Endodermal cell (in vitro differentiated cells): Measurements from ENCODE around the gene SMAD3. TPM values are rescaled to one million over a fixed set of nuclear protein-coding genes. Genes with fewer than 3 reads are reported as not detected.

Experiments
- DNase-seq: peaks from one replicate; pipeline ENCODE4 v3.0.0-alpha.2; 2017
- H3K27ac ChIP-seq: 2 replicates; pipeline ENCODE4 v1.5.1; 2013; ENCODE audit warnings: mild to moderate bottlenecking, low read depth, low read length, moderate library complexity
- H3K27me3 ChIP-seq: 2 replicates; pipeline ENCODE4 v1.6.1; 2013; ENCODE audit warnings: mild to moderate bottlenecking, low read length, moderate library complexity; ENCODE audit not compliant: insufficient read depth, control insufficient read depth, poor library complexity, severe bottlenecking
- H3K36me3 ChIP-seq: 2 replicates; pipeline ENCODE4 v1.7.0; 2013; ENCODE audit warnings: mild to moderate bottlenecking, low read length, moderate library complexity; ENCODE audit not compliant: control insufficient read depth, insufficient read depth
- H3K4me1 ChIP-seq: one replicate; pipeline ENCODE4 v1.7.0; 2013; ENCODE audit warnings: low read length; ENCODE audit not compliant: control insufficient read depth, insufficient read depth
- H3K4me3 ChIP-seq: 2 replicates; pipeline ENCODE4 v1.5.1; 2013; ENCODE audit warnings: mild to moderate bottlenecking, low read length, moderate library complexity
- H3K9ac ChIP-seq: 2 replicates; pipeline ENCODE4 v1.6.1; 2013; ENCODE audit warnings: mild to moderate bottlenecking, low read length, moderate library complexity; ENCODE audit not compliant: poor library complexity, severe bottlenecking; ENCODE audit errors: extremely low read depth
- H3K9me3 ChIP-seq: 2 replicates; pipeline ENCODE4 v1.6.1; 2013; ENCODE audit warnings: mild to moderate bottlenecking, low read length, moderate library complexity; ENCODE audit not compliant: control insufficient read depth
- H3K27ac Mint-ChIP-seq: 2 replicates; pipeline ENCODE4 v1.8.0; 2020; ENCODE audit warnings: mixed read lengths
- H3K27me3 Mint-ChIP-seq: 2 replicates; pipeline ENCODE4 v1.8.0; 2021; ENCODE audit warnings: mild to moderate bottlenecking, mixed read lengths; ENCODE audit not compliant: insufficient read depth
- H3K36me3 Mint-ChIP-seq: 2 replicates; pipeline ENCODE4 v1.8.0; 2020; ENCODE audit warnings: low read depth, mixed read lengths
- H3K4me1 Mint-ChIP-seq: 2 replicates; pipeline ENCODE4 v1.8.0; 2020; ENCODE audit warnings: mixed read lengths
- H3K4me3 Mint-ChIP-seq: 2 replicates; pipeline ENCODE4 v1.8.0; 2020; ENCODE audit warnings: mild to moderate bottlenecking, moderate library complexity, mixed read lengths
- H3K9me3 Mint-ChIP-seq: 2 replicates; pipeline ENCODE4 v1.8.0; 2020; ENCODE audit warnings: mild to moderate bottlenecking, mixed read lengths
- WGBS, 2 experiments: methylation state at CpG; one replicate each; pipeline versions ENCODE4 v1.1.5 to v1.1.7; 2013; ENCODE audit warnings: missing lambda C conversion rate in 2 of 2, mixed read lengths in 1 of 2; ENCODE audit not compliant: insufficient coverage in 1 of 2, insufficient read length in 1 of 2; 5-methylcytosine and 5-hydroxymethylcytosine counted together
- total RNA-seq, 2 donors: library from RNA; stranded (reverse); fragmentation: NEBNext Ultra II Directional in 1 of 2; extraction: Animal tissue kit (Norgen Biotek cat#: 25700) in 1 of 2; gene quantifications; 2 replicates in 1 of 2; 3 replicates in 1 of 2; pipeline ENCODE4 v1.2.1, GENCODE V29; 2021
- TF ChIP-seq, protein P1 (sequence below): fragments of 200-600 bp; sonication (generic); conservative IDR thresholded peaks from 2 replicates; pipeline ENCODE4 v1.5.0; 2021; ENCODE audit warnings: antibody characterized with exemption, mild to moderate bottlenecking

Gene SMAD3
- total RNA-seq, 2 donors from 2014 or later, result 7.8 to 9.6 TPM

DNA sequence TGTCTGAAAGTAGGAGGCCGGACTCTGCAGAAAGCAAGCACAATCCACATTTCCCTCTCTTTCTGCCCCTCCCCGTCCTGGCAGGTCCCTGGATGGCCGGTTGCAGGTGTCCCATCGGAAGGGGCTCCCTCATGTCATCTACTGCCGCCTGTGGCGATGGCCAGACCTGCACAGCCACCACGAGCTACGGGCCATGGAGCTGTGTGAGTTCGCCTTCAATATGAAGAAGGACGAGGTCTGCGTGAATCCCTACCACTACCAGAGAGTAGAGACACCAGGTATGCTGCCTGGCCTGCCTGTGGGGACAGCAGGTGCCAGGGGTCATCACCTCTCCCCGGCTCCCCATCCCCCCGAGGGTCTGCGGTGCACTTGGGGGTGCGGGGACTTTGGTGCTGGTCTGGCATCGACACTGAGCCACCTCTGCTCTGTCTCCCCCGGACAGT is 99.4 kb downstream of the SMAD3 start:
- peaks cover 17% of the 10 kb centered on the region for H3K36me3 Mint-ChIP-seq
- Histone ChIP-seq H3K4me3 (no peak overlapping the region), H3K36me3 (peaks cover 44% of the 10 kb centered on the region), H3K9ac (no peak overlapping the region), H3K4me1 (peaks cover 16% of the 10 kb centered on the region), H3K9me3 (no peaks in the 10 kb centered on the region), H3K27me3 (peaks cover 10% of the 10 kb centered on the region), H3K27ac (peak overlapping the region; percentile 70)
- peak overlapping the region; percentile 46 for H3K27ac Mint-ChIP-seq
- peak; percentile 93 for DNase-seq
- H3K27me3 Mint-ChIP-seq, result peaks cover 81% of the 10 kb centered on the region
- TF ChIP-seq, protein P1, sequence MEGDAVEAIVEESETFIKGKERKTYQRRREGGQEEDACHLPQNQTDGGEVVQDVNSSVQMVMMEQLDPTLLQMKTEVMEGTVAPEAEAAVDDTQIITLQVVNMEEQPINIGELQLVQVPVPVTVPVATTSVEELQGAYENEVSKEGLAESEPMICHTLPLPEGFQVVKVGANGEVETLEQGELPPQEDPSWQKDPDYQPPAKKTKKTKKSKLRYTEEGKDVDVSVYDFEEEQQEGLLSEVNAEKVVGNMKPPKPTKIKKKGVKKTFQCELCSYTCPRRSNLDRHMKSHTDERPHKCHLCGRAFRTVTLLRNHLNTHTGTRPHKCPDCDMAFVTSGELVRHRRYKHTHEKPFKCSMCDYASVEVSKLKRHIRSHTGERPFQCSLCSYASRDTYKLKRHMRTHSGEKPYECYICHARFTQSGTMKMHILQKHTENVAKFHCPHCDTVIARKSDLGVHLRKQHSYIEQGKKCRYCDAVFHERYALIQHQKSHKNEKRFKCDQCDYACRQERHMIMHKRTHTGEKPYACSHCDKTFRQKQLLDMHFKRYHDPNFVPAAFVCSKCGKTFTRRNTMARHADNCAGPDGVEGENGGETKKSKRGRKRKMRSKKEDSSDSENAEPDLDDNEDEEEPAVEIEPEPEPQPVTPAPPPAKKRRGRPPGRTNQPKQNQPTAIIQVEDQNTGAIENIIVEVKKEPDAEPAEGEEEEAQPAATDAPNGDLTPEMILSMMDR, result peak; percentile 76
- H3K4me1 Mint-ChIP-seq, result peaks cover 20% of the 10 kb centered on the region
- H3K4me3 Mint-ChIP-seq, result peak overlapping the region; percentile 30
- H3K9me3 Mint-ChIP-seq, result no peaks in the 10 kb centered on the region
- WGBS, 2 experiments, result 51 to 53% methylated on average over 9 to 17 of the region's 17 CpGs

DNA sequence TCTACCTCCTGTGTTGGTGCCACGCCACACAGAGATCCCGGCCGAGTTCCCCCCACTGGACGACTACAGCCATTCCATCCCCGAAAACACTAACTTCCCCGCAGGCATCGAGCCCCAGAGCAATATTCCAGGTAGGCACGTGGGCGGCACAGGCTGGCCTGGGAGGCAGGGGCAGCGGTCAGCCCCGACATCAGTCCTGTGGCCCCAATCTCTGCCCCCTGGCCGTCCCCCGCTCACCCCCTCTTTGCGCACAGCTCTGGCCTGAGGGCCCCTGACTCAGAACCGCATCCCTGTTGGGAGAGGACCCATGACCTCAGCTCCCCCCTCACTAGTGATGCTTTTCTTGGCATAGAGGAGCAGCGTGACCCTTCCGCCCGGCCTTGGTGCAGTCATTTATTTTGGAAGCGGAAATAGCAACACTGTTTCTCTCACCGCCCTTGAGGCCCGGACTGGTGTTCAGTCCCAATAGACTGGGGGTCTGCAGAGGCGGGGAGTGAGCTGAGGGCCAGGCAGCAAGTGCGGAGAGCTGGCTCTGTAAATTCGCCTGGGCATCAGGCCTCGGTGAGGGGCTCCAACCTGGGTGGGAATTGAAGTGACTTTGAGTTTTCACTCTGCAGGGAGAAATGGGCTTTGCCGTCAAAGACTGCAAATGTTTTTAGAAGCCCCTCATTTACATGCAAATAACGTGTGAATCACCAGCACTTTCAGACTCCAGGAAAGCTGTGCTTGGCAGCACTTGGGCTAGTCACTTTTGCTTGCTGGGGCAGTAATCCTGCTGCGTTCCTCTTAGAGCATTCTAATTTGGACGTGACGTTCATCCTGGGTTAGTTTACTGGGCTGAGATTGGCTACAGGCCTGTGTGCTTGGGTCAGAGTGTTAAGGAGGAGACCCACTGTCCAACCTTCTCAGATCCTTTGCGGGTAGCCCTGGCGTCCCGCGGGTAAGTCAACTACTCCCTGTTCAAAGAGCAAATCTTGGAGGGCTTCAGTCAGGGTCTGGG is 100.2 kb downstream of the SMAD3 start:
- Histone ChIP-seq H3K4me3 (no peak overlapping the region), H3K27me3 (peaks cover 10% of the 10 kb centered on the region), H3K9ac (no peak overlapping the region), H3K36me3 (peaks cover 48% of the 10 kb centered on the region), H3K27ac (peak overlapping the region; percentile 70), H3K9me3 (no peaks in the 10 kb centered on the region), H3K4me1 (peaks cover 16% of the 10 kb centered on the region)
- H3K4me1 Mint-ChIP-seq, result peaks cover 20% of the 10 kb centered on the region
- peak overlapping the region; percentile 30 for H3K4me3 Mint-ChIP-seq
- H3K9me3 Mint-ChIP-seq, result no peaks in the 10 kb centered on the region
- H3K27ac Mint-ChIP-seq, result peak overlapping the region; percentile 23
- TF ChIP-seq, protein P1, result no peak
- DNase-seq, result peak; percentile 92
- H3K27me3 Mint-ChIP-seq, result peaks cover 88% of the 10 kb centered on the region
- H3K36me3 Mint-ChIP-seq, result peaks cover 17% of the 10 kb centered on the region
- WGBS, 2 experiments, result 49 to 55% methylated on average over 26 to 34 of the region's 34 CpGs

DNA sequence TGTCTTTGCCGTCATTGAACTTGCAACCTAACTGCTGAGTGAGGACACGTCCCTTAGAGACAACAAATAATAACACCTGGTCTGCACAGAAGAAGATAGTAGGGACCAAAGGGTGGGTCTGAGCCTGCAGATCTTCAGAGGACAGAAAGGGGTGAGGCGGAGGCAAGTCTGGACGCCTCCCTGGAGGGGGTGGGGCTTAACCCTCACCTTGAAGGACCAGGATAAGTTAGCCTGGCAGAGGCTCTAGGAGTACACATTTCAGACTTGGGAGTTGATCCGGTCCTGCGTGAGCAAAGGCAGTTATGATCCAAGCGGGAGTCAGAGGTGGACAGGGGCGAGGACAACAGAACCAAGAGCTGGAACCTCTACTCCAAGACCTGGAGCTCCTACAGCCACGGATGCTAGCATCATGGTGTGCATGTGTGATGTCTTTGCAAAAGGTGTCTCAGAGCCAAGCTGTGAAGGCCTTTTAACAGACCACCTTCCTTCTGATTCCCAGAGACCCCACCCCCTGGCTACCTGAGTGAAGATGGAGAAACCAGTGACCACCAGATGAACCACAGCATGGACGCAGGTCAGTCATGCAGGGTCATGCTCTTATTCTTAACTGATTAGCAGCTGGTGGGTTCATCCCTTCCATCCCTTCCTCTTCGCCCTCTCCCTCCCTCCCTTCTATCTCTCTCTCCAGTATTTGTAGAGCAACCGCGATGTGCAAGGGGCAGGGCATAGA is 101.0 kb downstream of the SMAD3 start:
- Mint-ChIP-seq H3K27ac (peak overlapping the region; percentile 23), H3K4me3 (peak overlapping the region; percentile 30)

More for the DNA sequence above, 101.0 kb downstream of the SMAD3 start:
- H3K9me3 ChIP-seq, result no peaks in the 10 kb centered on the region
- peaks cover 16% of the 10 kb centered on the region for H3K4me1 ChIP-seq
- H3K36me3 ChIP-seq, result peaks cover 57% of the 10 kb centered on the region
- 81 to 82% methylated on average over 12 to 13 of the region's 13 CpGs for WGBS, 2 experiments
- Mint-ChIP-seq H3K27me3 (peaks cover 87% of the 10 kb centered on the region), H3K4me1 (peaks cover 20% of the 10 kb centered on the region), H3K9me3 (no peaks in the 10 kb centered on the region), H3K36me3 (peaks cover 17% of the 10 kb centered on the region)
- no peak overlapping the region for H3K9ac ChIP-seq
- TF ChIP-seq, protein P1, result no peak
- H3K27me3 ChIP-seq, result peaks cover 10% of the 10 kb centered on the region
- H3K27ac ChIP-seq, result peak overlapping the region; percentile 70
- no peak overlapping the region for H3K4me3 ChIP-seq
- no peak for DNase-seq
